Transverse colon (tissue), 4 donors: Measurements from ENCODE around the gene SGIP1. TPM values are rescaled to one million over a fixed set of nuclear protein-coding genes. Genes with fewer than 3 reads are reported as not detected.

Experiments
- DNase-seq: peaks from one replicate; pipeline ENCODE4 v3.0.0-alpha.2; 2019
- H3K27ac ChIP-seq, 4 donors: fragments of 200-600 bp; sonication (generic); 2 replicates each; pipeline ENCODE4 v1.5.1; 2016 to 2018; ENCODE audit warnings: inconsistent platforms in 4 of 4
- H3K27me3 ChIP-seq: fragments of 200-600 bp; sonication (generic); 2 replicates; pipeline ENCODE4 v1.5.1; 2017; ENCODE audit warnings: inconsistent platforms
- H3K36me3 ChIP-seq, 4 donors: fragments of 200-600 bp; sonication (generic); 2 replicates each; pipeline ENCODE4 v1.5.1; 2017 to 2019; ENCODE audit warnings: inconsistent platforms in 4 of 4
- H3K4me1 ChIP-seq, 4 donors: fragments of 200-600 bp; sonication (generic); 2 replicates each; pipeline ENCODE4 v1.5.1; 2017 to 2020; ENCODE audit warnings: inconsistent platforms in 4 of 4
- H3K4me3 ChIP-seq, 4 donors: fragments of 200-600 bp; sonication (generic); 1 replicate in 1 of 4; 2 replicates in 3 of 4; pipeline versions ENCODE4 v1.5.1 to v1.6.1; 2017 to 2019; ENCODE audit warnings: inconsistent platforms in 4 of 4
- H3K9me3 ChIP-seq, 2 donors: fragments of 200-600 bp; sonication (generic); 2 replicates each; pipeline ENCODE4 v1.5.1; 2017 to 2019; ENCODE audit warnings: inconsistent platforms in 2 of 2
- EP300 ChIP-seq: sonication (generic); formaldehyde crosslinking; IDR thresholded peaks from one replicate; pipeline ENCODE4 v1.6.1; 2017; ENCODE audit warnings: antibody characterized with exemption, low read depth
- POLR2A ChIP-seq: fragments of 450-650 bp; IDR thresholded peaks from one replicate; pipeline ENCODE4 v1.6.1; 2016; ENCODE audit warnings: antibody characterized with exemption, mild to moderate bottlenecking, moderate library complexity
- POLR2AphosphoS5 ChIP-seq, 3 donors: sonication (generic); formaldehyde crosslinking; IDR thresholded peaks; one replicate each; pipeline ENCODE4 v1.6.1; 2016; ENCODE audit warnings: antibody characterized with exemption in 3 of 3
- WGBS, 2 donors: methylation state at CpG; one replicate each; pipeline ENCODE4 v1.1.5; 2018; ENCODE audit warnings: low coverage in 1 of 2; 5-methylcytosine and 5-hydroxymethylcytosine counted together
- in situ Hi-C, 4 donors: fragments of 200-750 bp; cut with MboI; loops; one replicate each; pipeline versions ENCODE4 v1.15.0 to v1.15.1; 2017; ENCODE audit warnings: low sequenced_read_pairs in 3 of 4, low pct_ligation_motif_present in 1 of 4, low pct_unique_long_range_greater_than_20kb in 1 of 4
- intact Hi-C: fragments of 100-400 bp; cut with DNase I; formaldehyde crosslinking; loops from one replicate; pipeline ENCODE4 v1.15.1; 2023; ENCODE audit warnings: low total_unique reads
- total RNA-seq, 4 donors: library from RNA; depleted of rRNA; stranded (reverse); fragments of >200 nt; gene quantifications; one replicate each; pipeline ENCODE4 v1.1.0, GENCODE V29; 2016
- TF ChIP-seq, protein P1 (sequence below), 5 experiments: fragments of 200-600 bp in 3 of 5; fragments of 450-650 bp in 2 of 5; sonication (generic) in 3 of 5; IDR thresholded peaks; 1 replicate in 2 of 5; 2 replicates in 3 of 5; pipeline ENCODE4 v1.5.1; 2016 to 2017; ENCODE audit warnings: antibody characterized with exemption in 5 of 5, inconsistent platforms in 3 of 5, mild to moderate bottlenecking in 2 of 5, moderate library complexity in 1 of 5

The SGIP1 gene
- total RNA-seq, 4 donors from 2014 or later, result 1.4 to 1.8 TPM; not detected in 2

DNA sequence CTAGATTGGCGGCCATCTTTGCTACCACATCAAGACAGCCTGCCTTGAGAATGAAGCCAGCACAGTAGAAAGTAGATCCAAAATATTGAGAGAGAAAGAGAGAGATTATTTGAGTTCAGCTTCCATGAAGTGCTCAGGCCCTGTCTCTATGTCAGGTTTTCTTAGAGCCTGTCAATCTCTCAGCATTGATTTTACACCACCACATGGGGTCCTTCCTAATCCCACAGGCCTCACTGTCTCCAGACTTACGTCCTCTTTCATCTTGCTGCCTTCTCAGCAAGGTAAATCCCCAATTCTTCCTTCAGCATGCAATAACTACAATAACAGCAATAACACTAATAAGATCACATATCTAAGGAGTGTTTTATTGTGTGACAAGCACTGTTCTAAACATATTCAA, 239.3 kb downstream of the SGIP1 start:
- in situ Hi-C loops, result loop anchor here (10.0 to 25.0 kb wide), 4 partner anchors 214 to 714 kb away; partner anchors contain the start of gene C1orf141 (in 1 of the 4)
- Histone ChIP-seq H3K4me1 (no peaks in the 10 kb centered on the region), H3K9me3 (no peaks in the 10 kb centered on the region), H3K4me3 (no peak overlapping the region), H3K36me3 (no peaks in the 10 kb centered on the region), H3K27me3 (no peaks in the 10 kb centered on the region), H3K27ac (no peak overlapping the region)
- no peak for TF ChIP-seq EP300
- TF ChIP-seq, protein P1, sequence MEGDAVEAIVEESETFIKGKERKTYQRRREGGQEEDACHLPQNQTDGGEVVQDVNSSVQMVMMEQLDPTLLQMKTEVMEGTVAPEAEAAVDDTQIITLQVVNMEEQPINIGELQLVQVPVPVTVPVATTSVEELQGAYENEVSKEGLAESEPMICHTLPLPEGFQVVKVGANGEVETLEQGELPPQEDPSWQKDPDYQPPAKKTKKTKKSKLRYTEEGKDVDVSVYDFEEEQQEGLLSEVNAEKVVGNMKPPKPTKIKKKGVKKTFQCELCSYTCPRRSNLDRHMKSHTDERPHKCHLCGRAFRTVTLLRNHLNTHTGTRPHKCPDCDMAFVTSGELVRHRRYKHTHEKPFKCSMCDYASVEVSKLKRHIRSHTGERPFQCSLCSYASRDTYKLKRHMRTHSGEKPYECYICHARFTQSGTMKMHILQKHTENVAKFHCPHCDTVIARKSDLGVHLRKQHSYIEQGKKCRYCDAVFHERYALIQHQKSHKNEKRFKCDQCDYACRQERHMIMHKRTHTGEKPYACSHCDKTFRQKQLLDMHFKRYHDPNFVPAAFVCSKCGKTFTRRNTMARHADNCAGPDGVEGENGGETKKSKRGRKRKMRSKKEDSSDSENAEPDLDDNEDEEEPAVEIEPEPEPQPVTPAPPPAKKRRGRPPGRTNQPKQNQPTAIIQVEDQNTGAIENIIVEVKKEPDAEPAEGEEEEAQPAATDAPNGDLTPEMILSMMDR (IDR thresholded peaks at IDR 0.05), result no peak
- no peak for DNase-seq
- intact Hi-C loops, result no loop called here
- 87 to 88% methylated on average over 2 of the region's 2 CpGs for WGBS, 2 donors

DNA sequence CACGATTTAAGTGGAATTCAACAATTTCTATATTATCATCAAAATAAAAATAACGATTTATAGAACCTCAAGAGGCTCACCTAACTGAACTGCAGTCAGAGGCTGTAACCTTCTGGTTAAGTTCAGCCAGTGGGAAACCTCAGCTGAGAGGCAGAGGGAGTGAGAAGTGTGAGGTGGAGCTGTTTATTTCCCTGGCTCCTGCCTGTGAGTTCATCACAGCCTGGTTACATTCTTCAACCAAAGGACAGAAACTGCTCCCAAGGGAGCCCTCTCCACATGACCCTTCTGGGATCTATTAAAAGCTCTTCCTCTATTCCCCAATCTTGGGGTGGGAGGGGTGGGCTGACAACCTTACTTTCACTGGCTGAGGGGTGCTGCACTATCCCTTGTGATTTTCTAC, 240.5 kb downstream of the SGIP1 start:
- H3K4me3 ChIP-seq, result no peak overlapping the region
- TF ChIP-seq POLR2AphosphoS5 (IDR thresholded peaks at IDR 0.05), result no peak
- TF ChIP-seq, protein P1 (IDR thresholded peaks at IDR 0.05), result no peak
- no peak for TF ChIP-seq POLR2A
- no peak for TF ChIP-seq EP300
- DNase-seq, result no peak
- in situ Hi-C loops (loop anchor here (10.0 to 25.0 kb wide), 4 partner anchors 213 to 713 kb away; partner anchors contain the start of gene C1orf141 (in 1 of the 4)), intact Hi-C loops (no loop called here)
- no peak overlapping the region for H3K27ac ChIP-seq
- H3K27me3 ChIP-seq, result no peaks in the 10 kb centered on the region
- WGBS, 2 donors, result 77 to 87% methylated on average over 2 of the region's 2 CpGs
- H3K9me3 ChIP-seq, result no peaks in the 10 kb centered on the region
- no peaks in the 10 kb centered on the region for H3K4me1 ChIP-seq
- no peaks in the 10 kb centered on the region for H3K36me3 ChIP-seq

DNA sequence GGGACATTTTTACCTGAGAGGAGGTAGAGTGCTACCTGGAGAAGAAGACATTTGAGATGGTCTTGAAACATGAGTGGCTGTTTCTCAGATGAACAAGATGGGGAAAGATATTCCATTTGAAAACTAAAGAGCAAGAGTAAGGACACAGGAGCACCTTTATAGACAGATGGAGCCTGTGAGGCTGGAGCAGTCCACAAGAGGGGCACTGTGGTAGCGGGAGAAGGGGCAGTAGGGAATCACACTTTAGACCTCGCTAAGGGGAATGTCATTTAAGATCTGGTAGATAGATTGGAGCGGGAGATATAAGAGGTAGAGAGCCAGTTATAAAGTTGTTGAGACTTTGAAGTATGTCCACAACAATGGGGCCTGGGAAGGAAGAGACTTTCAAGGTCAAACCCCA, 241.7 kb downstream of the SGIP1 start:
- 95 to 96% methylated on average over 3 of the region's 3 CpGs for WGBS, 2 donors
- H3K9me3 ChIP-seq, result no peaks in the 10 kb centered on the region
- no peaks in the 10 kb centered on the region for H3K4me1 ChIP-seq
- H3K27me3 ChIP-seq, result no peaks in the 10 kb centered on the region
- H3K4me3 ChIP-seq, result no peak overlapping the region
- in situ Hi-C loops (loop anchor here in 1 of 4 donors (10.0 kb wide), 1 partner anchor 369 kb away; no protein-coding TSS in a partner anchor), intact Hi-C loops (no loop called here)
- no peaks in the 10 kb centered on the region for H3K36me3 ChIP-seq
- TF ChIP-seq, protein P1 (IDR thresholded peaks at IDR 0.05), result no peak
- TF ChIP-seq POLR2AphosphoS5 (IDR thresholded peaks at IDR 0.05) (no peak), POLR2A (no peak), EP300 (no peak)
- no peak overlapping the region for H3K27ac ChIP-seq
- no peak for DNase-seq

DNA sequence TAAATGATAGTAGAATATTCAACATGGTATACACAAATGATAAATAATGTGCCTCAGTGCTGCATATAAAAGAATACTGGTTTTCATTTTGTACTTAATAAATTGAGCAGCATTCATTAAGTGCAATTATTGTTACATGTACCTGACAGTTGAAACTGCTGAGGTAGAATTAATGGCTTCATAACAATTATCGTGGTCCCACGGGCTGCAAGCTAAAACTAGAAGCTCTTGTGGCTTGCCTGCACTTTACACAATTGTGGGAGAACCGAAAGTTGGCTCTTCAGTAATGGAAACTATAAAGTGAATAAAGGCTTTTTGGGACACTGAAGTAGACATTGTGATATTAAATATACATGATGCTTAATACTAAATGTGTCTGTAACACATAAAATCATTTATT, 243.9 kb downstream of the SGIP1 start:
- TF ChIP-seq, protein P1 (IDR thresholded peaks at IDR 0.05), result no peak
- TF ChIP-seq POLR2A (no peak), EP300 (no peak), POLR2AphosphoS5 (IDR thresholded peaks at IDR 0.05) (no peak)
- H3K27me3 ChIP-seq, result no peaks in the 10 kb centered on the region
- no peak overlapping the region for H3K4me3 ChIP-seq
- no peaks in the 10 kb centered on the region for H3K9me3 ChIP-seq
- no peaks in the 10 kb centered on the region for H3K4me1 ChIP-seq
- DNase-seq, result no peak
- WGBS, 2 donors, result 63 to 84% methylated on average over 2 to 3 of the region's 3 CpGs
- intact Hi-C loops, result no loop called here
- no peak overlapping the region for H3K27ac ChIP-seq
- in situ Hi-C loops, result loop anchor here in 1 of 4 donors (10.0 kb wide), 1 partner anchor 367 kb away; no protein-coding TSS in a partner anchor
- H3K36me3 ChIP-seq, result no peaks in the 10 kb centered on the region
